ENCODE measurements around the gene STK39. TPM values are rescaled to one million over a fixed set of nuclear protein-coding genes. Genes with fewer than 3 reads are reported as not detected.

The STK39 gene
- total RNA-seq, 2 experiments from 2014 or later, result 7.9 to 9.5 TPM

- H3K27me3 ChIP-seq (ENCODE audit: control insufficient read depth in 1 of 2, insufficient read depth in 2 of 2, low read length in 2 of 2), result no peaks in the 10 kb centered on the region
- intact Hi-C loops (cut with DNase I, micrococcal nuclease), result no loop called here
- no peak overlapping the region for H3K4me3 ChIP-seq (ENCODE audit: low read length)
- H3K4me3 Mint-ChIP-seq, result no peak overlapping the region
- CTCF ChIA-PET, result no interaction called here
- DNase-seq (no peak), ATAC-seq (ENCODE audit: poor library complexity) (no peak)
- no peaks in the 10 kb centered on the region for H3K27me3 Mint-ChIP-seq
- TF ChIP-seq CTCF (IDR thresholded peaks at IDR 0.05), result no peak
- H3K27ac Mint-ChIP-seq, result no peak overlapping the region
- POLR2A ChIA-PET, result no interaction called here
- H3K36me3 Mint-ChIP-seq (ENCODE audit: low read depth), result peaks cover 11% of the 10 kb centered on the region
- H3K27ac ChIP-seq (ENCODE audit: low read depth in 1 of 2, low read length in 2 of 2), result no peak overlapping the region
- H3K4me1 Mint-ChIP-seq (ENCODE audit: low read depth), result peaks cover 56% of the 10 kb centered on the region
- no peaks in the 10 kb centered on the region for H3K9me3 Mint-ChIP-seq
- no peaks in the 10 kb centered on the region for H3K9me3 ChIP-seq (ENCODE audit: control insufficient read depth in 1 of 2, insufficient read depth in 1 of 2, low read length in 2 of 2)
- H3K36me3 ChIP-seq (ENCODE audit: insufficient read depth, low read length), result no peaks in the 10 kb centered on the region
- peaks cover 18% of the 10 kb centered on the region for H3K4me1 ChIP-seq (ENCODE audit: insufficient read depth, low read length)
Measured at GRCh38 chr2:168207851-168208250, 39.5 kb downstream of the STK39 start.

DNA sequence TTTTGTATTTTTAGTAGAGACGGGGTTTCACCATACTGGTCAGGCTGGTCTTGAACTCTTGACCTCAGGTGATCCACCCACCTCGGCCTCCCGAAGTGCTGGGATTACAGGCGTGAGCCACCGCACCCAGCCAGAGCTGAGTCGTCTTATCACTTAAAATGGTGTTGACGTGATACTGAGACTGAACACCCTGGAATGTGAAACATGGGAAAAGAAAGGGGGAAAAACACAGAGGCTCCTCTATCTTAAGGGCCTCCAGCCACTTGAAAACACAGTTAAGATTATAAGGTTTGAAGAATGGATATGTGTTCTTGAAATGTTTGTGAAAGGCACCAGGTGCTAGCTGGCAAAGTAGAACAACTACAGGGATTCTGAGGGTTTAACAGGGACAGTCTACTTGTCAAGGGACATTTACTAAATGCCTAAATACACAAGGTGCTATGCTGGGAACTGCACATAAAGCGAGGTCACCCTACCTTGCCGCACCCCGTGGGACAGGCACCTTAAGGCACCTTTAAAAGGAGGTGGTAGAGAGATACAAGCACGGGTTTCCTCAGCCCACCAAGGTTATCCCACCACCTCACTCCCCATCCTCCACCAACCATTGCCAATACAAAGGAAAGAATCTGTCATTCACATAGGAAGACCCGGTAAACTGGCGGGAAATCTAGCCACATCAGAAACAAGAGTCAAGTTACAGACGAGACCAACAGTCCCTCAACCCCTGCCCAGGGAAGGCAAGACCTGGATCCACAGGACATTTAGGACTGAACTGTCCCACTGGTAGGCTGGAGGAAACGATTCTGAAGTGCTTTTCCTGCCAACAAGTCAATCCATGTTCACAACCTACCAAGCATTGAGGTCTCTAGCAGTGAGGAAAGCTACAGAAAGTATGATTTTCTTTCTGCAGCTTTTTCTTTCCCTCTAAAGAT lies 43.4 kb downstream of the STK39 start:
- Histone ChIP-seq H3K27ac (ENCODE audit: low read depth in 1 of 2, low read length in 2 of 2) (no peak overlapping the region), H3K36me3 (ENCODE audit: insufficient read depth, low read length) (no peaks in the 10 kb centered on the region), H3K4me3 (ENCODE audit: low read length) (no peak overlapping the region), H3K9me3 (ENCODE audit: control insufficient read depth in 1 of 2, insufficient read depth in 1 of 2, low read length in 2 of 2) (no peaks in the 10 kb centered on the region), H3K4me1 (ENCODE audit: insufficient read depth, low read length) (no peaks in the 10 kb centered on the region), H3K27me3 (ENCODE audit: control insufficient read depth in 1 of 2, insufficient read depth in 2 of 2, low read length in 2 of 2) (no peaks in the 10 kb centered on the region)
- H3K27me3 Mint-ChIP-seq, result no peaks in the 10 kb centered on the region
- H3K27ac Mint-ChIP-seq, result no peak overlapping the region
- ATAC-seq (ENCODE audit: poor library complexity) (no peak), DNase-seq (no peak)
- peaks cover 16% of the 10 kb centered on the region for H3K36me3 Mint-ChIP-seq (ENCODE audit: low read depth)
- POLR2A ChIA-PET, result no interaction called here
- CTCF ChIA-PET, result no interaction called here
- intact Hi-C loops (cut with DNase I, micrococcal nuclease), result no loop called here
- H3K4me3 Mint-ChIP-seq, result no peak overlapping the region
- no peak for TF ChIP-seq CTCF (IDR thresholded peaks at IDR 0.05)
- peaks cover 44% of the 10 kb centered on the region for H3K4me1 Mint-ChIP-seq (ENCODE audit: low read depth)
- no peaks in the 10 kb centered on the region for H3K9me3 Mint-ChIP-seq

- no peaks in the 10 kb centered on the region for H3K27me3 ChIP-seq (ENCODE audit: control insufficient read depth in 1 of 2, insufficient read depth in 2 of 2, low read length in 2 of 2)
- no peak for DNase-seq
- intact Hi-C loops (cut with DNase I, micrococcal nuclease), result no loop called here
- Mint-ChIP-seq H3K27me3 (no peaks in the 10 kb centered on the region), H3K4me3 (no peak overlapping the region), H3K36me3 (ENCODE audit: low read depth) (peaks cover 11% of the 10 kb centered on the region), H3K4me1 (ENCODE audit: low read depth) (peaks cover 34% of the 10 kb centered on the region), H3K27ac (no peak overlapping the region), H3K9me3 (no peaks in the 10 kb centered on the region)
- H3K27ac ChIP-seq (ENCODE audit: low read depth in 1 of 2, low read length in 2 of 2), result no peak overlapping the region
- ChIA-PET POLR2A (interaction anchor here (1.0 kb wide), 1 partner anchor 15 kb away, joined by 3 read pairs; no protein-coding TSS in a partner anchor), CTCF (no interaction called here)
- H3K4me3 ChIP-seq (ENCODE audit: low read length), result no peak overlapping the region
- H3K36me3 ChIP-seq (ENCODE audit: insufficient read depth, low read length), result no peaks in the 10 kb centered on the region
- H3K4me1 ChIP-seq (ENCODE audit: insufficient read depth, low read length), result peaks cover 1% of the 10 kb centered on the region
- ATAC-seq (ENCODE audit: poor library complexity), result no peak
- no peak for TF ChIP-seq CTCF (IDR thresholded peaks at IDR 0.05)
- no peaks in the 10 kb centered on the region for H3K9me3 ChIP-seq (ENCODE audit: control insufficient read depth in 1 of 2, insufficient read depth in 1 of 2, low read length in 2 of 2)
Measured at GRCh38 chr2:168201584-168202116, 45.7 kb downstream of the STK39 start.
